GM12873 (cell line): ENCODE measurements around the gene AAMP.

Experiments used
- TF ChIP-seq, protein P1 (sequence below): IDR thresholded peaks from 2 replicates; pipeline ENCODE4 v1.5.1; 2012; ENCODE audit warnings: low read depth, mild to moderate bottlenecking, moderate library complexity, low read length, control low read depth; ENCODE audit not compliant: insufficient read depth; ENCODE audit errors: missing control alignments

The AAMP gene

DNA sequence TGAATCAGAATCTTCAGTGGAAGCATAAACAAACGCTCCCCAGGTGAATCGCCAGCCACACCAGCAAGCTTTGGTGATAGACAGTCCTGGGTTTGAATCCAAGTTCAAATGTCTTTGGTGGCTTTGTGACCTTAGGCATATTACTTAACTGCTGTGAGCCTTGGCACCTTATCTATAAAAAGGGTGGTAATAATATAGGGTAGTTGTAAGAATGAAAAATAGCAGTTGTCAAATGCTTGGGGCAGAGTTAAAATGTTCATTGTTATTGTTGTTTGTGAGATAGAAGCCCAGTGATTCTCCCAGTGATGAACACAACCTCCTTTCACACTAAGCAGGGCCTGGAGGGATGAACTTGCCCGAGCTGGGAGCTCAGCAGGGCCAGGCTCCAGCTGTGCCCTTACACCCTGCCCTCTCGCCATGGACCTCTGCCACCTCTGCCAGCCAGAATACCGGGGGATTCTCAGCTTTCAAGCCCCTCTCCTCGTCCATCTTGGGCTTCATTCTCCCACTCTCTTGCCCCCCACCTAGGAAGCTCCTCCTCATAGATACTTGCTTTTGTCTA, 28.5 kb upstream of the AAMP start:
- TF ChIP-seq, protein P1, sequence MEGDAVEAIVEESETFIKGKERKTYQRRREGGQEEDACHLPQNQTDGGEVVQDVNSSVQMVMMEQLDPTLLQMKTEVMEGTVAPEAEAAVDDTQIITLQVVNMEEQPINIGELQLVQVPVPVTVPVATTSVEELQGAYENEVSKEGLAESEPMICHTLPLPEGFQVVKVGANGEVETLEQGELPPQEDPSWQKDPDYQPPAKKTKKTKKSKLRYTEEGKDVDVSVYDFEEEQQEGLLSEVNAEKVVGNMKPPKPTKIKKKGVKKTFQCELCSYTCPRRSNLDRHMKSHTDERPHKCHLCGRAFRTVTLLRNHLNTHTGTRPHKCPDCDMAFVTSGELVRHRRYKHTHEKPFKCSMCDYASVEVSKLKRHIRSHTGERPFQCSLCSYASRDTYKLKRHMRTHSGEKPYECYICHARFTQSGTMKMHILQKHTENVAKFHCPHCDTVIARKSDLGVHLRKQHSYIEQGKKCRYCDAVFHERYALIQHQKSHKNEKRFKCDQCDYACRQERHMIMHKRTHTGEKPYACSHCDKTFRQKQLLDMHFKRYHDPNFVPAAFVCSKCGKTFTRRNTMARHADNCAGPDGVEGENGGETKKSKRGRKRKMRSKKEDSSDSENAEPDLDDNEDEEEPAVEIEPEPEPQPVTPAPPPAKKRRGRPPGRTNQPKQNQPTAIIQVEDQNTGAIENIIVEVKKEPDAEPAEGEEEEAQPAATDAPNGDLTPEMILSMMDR, result no peak

GRCh38 chr2:218296847-218297246, 26.9 kb upstream of the AAMP start:
- TF ChIP-seq, protein P1, result no peak

GRCh38 chr2:218296200-218296599, 26.3 kb upstream of the AAMP start:
- TF ChIP-seq, protein P1, result no peak

GRCh38 chr2:218295029-218295428, 25.1 kb upstream of the AAMP start:
- TF ChIP-seq, protein P1, result no peak

DNA sequence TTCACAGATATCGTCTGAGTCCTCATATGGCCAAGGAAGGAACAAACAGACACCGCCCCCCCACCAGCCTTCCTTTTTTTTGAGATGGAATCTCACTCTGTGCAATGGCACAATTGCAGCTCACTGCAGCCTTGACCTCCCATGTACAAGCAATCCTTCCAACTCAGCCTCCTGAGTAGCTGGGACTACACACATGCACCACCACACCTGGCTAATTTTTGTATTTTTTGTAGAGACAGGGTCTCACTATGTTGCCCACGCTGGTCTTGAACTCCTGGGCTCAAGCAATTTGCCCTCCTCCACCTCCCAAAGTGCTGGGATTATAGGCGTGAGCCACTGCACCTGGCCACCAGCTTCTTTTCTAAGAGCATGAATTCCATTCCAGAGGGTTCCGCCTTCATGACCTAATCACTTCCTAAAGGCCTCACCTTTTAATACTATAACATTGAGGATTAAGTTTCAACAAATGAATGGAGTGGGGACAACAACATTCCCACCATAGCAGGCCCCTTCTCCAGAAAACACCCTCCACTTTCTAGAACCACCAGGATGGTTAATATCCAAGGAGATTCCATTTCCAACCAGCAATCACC, 24.6 kb upstream of the AAMP start:
- TF ChIP-seq, protein P1, result no peak

DNA sequence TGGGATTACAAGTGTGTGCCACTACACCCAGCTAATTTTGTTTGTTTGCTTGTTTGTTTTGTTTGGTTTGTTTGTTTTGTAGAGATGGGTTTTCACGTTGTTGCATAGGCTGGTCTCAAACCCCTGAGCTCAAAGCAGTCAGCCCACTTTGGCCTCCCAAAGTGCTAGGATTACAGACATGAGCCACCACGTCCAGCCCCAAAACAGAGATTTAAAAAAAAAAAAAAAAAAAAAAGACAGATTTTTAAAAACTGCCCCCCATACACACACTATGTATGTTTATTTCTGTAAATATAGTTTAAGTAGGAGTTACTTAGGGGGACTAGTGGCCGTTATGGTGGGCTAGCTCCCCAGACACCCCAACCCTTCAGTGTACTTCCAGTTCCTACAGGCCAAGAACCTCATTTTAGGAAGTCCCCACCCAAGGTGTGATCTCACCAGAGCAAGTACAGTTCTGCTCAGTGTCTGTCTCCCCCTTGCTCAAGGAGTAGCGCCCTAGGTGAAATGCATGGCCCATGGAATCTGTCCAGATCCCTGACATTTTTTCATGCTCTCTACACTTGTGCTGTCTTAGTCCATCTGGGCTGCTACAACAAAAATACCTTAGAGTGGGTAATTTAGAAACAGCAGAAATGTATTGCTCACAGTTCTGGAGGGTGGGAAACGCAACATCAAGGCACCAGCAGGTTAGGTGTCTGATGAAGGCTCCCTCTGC, 23.9 kb upstream of the AAMP start:
- TF ChIP-seq, protein P1, result no peak

- TF ChIP-seq, protein P1, result peak; percentile 75
Observed at GRCh38 chr2:218292048-218293014, 22.4 kb upstream of the AAMP start, which contains the start of gene TMBIM1. TSS of gene TMBIM1 (minus strand) at chr2:218292503. CDS start at chr2:218282141, 10,362 bp downstream.
